GM21526 (cell line): ENCODE results near the gene PRSS1.
A peak's percentile ranks its signal among the peaks of the same experiment; 100 is the strongest.

Experiments used
- ATAC-seq: cut with Tn5 transposase; IDR thresholded peaks from one replicate; pipeline ENCODE4 v1.9.1; 2021; ENCODE audit warnings: moderate library complexity; ENCODE audit not compliant: unreplicated experiment, low FRiP score

The PRSS1 gene

DNA sequence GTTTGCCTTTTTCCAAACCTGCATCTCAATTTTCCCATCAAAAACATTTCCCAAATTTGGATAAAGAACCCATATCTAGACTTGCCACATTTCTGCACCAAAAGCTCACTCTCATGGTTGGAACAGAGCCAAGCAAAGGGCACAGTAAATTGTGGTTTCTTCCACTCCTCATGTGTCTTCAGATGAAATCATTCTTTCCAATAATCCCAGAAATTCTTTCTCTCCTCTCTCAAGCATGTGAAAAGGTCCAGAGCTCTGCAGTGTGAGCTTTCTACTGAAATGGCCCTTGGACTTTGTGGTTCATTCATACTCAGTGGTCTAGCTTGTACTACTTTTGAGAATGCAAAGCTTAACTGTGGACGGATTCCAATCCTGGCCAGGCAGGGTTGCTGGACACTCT lies 41.3 kb downstream of the PRSS1 start:
- no peak for ATAC-seq

GRCh38 chr7:142791502-142791901 lies 42.2 kb downstream of the PRSS1 start:
- ATAC-seq: no peak

GRCh38 chr7:142792129-142792528 lies 42.9 kb downstream of the PRSS1 start:
- ATAC-seq: no peak

- ATAC-seq: no peak
These were observed 43.3 kb downstream of the PRSS1 start for GRCh38 chr7:142792593-142792992.

DNA sequence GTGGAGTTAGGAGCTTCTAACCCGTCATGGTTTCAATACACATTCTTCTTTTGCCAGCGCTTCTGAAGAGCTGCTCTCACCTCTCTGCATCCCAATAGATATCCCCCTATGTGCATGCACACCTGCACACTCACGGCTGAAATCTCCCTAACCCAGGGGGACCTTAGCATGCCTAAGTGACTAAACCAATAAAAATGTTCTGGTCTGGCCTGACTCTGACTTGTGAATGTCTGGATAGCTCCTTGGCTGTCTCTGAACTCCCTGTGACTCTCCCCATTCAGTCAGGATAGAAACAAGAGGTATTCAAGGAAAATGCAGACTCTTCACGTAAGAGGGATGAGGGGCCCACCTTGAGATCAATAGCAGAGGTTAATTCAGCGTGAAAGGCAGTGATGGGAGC lies 43.9 kb downstream of the PRSS1 start:
- no peak for ATAC-seq

DNA sequence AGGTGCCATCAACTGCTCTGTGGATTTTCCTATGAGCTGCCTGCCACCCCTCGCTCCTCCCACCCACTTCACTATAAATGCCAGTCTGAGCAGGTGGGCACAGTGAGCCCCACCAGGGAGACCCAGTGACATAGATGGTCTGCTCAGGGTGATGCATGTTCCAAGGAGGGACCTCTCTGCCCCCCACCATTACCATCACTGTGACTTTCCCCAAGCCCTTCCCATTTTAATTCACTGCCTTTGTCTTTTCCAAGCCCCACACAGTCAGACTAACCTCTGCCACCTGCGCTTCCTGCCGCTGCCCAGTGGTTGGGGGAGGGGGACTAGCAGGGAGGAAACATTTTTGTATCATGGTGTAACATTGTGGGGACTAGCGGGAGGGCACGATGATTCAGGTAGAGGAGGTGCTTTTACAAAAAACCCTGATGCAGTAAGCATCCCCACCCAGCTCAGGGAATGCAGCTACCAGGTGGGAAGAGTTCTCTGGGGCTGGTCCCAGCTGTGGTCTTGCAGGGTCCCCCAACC lies 46.1 kb downstream of the PRSS1 start:
- no peak for ATAC-seq

- ATAC-seq: peak; percentile 3
These were observed 46.8 kb downstream of the PRSS1 start for GRCh38 chr7:142796001-142796500.

- peak; percentile 37 for ATAC-seq
These were observed 47.5 kb downstream of the PRSS1 start for GRCh38 chr7:142796501-142797390.

- ATAC-seq: peak; percentile 36
These were observed 48.4 kb downstream of the PRSS1 start for GRCh38 chr7:142797391-142798377.

DNA sequence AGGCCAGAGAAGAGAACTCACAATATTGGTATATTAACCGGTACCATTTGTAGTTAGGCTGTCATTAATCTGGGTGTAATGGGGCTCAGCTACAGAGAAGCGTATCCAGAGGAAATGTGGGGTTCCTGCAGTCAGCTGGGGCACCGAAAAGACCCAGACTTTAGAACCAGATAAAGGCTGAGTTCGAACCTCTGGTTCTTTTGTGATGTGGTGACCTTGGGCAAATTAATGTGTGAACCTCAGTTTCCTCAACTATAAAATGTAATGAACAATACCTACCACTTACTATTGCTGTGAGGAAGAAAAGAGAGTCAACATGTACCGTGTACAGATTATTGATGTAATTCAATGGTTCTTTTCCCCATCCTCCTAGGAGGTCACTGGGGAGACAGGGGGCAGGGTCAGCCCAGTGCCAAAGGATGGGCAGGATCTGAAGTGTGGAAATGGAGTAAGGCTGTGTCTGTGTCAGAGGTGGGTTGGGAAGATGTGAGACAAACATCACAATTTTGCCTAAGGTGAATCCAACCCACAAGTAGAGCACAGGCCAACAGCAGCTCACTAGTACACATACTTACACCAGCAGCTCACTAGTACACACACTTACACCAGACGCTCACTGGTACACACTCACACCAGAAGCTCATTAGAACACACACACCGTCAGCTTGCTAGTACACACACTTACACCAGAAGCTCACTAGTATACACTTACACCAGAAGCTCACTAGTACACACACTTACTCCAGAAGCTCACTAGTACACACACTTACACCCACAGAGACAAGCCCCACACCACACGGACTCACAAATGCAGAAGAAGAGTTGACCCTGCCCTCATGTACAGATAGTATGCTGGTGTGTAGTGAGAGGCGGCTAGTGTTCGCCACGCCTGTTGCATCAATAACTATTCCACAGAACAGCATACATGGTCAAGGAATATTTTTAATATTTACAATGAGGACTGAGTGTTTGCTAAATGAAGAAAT lies 49.5 kb downstream of the PRSS1 start:
- no peak for ATAC-seq

DNA sequence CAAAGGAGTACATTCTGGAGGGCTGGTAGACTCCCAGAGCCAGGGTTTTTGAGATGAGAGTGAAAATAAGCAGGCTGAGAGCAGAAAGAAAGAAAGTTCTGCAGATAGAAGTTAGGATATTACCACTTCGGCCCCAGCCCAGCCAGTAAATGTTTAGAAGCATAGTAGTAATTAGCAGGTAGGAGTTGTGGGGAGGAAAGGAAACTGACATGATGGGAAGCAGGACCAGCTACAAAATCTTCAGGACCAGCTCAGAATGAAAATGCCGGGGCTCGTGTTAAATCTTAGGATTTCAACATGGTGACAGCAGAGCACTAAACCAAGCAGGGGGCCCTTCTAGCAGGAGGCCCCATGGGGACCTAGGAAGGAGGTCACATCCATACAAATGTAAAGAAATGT lies 50.2 kb downstream of the PRSS1 start:
- no peak for ATAC-seq

DNA sequence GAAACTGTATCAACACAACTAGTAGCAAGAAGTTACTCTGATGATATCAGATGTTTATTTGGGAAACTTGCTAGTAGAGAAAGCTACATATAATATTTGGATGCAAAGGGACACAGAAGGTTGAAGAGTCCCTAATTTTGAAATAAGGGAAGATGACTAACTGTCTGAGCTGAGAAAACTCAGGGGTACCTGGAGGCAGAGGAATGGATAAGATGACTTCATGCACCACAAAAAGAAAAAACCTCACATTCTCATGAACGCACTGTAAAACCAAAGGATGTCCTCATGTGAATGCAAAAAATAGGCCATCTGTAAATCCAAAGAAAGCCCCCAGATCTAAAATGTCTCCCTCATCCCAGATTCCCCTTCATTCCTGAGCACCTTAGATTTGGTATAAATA lies 50.8 kb downstream of the PRSS1 start:
- no peak for ATAC-seq

DNA sequence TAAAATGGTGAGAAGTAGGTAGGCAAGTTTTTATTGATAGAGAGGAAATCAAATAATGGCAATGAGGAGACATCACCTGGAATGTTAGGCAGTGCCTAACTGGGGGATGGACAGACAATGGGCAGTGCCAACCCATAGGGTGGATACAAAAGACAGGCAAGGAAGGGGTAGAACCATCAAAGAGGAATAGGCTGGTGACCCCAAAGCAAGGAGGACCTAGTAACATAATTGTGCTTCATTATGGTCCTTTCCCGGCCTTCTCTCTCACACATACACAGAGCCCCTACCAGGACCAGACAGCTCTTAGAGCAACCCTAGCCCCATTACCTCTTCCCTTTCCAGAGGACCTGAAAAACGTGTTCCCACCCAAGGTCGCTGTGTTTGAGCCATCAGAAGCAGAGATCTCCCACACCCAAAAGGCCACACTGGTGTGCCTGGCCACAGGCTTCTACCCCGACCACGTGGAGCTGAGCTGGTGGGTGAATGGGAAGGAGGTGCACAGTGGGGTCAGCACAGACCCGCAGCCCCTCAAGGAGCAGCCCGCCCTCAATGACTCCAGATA lies 51.5 kb downstream of the PRSS1 start:
- no peak for ATAC-seq

DNA sequence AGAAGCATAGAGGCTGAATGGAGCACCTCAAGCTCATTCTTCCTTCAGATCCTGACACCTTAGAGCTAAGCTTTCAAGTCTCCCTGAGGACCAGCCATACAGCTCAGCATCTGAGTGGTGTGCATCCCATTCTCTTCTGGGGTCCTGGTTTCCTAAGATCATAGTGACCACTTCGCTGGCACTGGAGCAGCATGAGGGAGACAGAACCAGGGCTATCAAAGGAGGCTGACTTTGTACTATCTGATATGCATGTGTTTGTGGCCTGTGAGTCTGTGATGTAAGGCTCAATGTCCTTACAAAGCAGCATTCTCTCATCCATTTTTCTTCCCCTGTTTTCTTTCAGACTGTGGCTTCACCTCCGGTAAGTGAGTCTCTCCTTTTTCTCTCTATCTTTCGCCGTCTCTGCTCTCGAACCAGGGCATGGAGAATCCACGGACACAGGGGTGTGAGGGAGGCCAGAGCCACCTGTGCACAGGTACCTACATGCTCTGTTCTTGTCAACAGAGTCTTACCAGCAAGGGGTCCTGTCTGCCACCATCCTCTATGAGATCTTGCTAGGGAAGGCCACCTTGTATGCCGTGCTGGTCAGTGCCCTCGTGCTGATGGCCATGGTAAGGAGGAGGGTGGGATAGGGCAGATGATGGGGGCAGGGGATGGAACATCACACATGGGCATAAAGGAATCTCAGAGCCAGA lies 52.5 kb downstream of the PRSS1 start:
- no peak for ATAC-seq

GRCh38 chr7:142802301-142802700 lies 53.0 kb downstream of the PRSS1 start:
- no peak for ATAC-seq
